KOPT-K1 (cell line): Measurements from ENCODE around the gene RGS9.
A peak's percentile ranks its signal among the peaks of the same experiment; 100 is the strongest.
"Not testable (repeated sequence)": the region's sequence is repeated elsewhere in the genome, so short reads cannot be mapped to it uniquely, and the experiment has no call there.

Experiments
- H3K27ac ChIP-seq: fragments of 200-600 bp; sonication (generic); 2 replicates; pipeline ENCODE4 v1.5.1; 2016; ENCODE audit warnings: antibody characterized with exemption, mild to moderate bottlenecking, low read depth, low read length; ENCODE audit not compliant: poor library complexity, severe bottlenecking
- H3K36me3 ChIP-seq: fragments of 200-600 bp; sonication (generic); 2 replicates; pipeline ENCODE4 v1.5.1; 2017; ENCODE audit warnings: antibody characterized with exemption, mild to moderate bottlenecking, low read length, moderate library complexity; ENCODE audit not compliant: insufficient read depth
- H3K9me3 ChIP-seq: fragments of 200-600 bp; sonication (generic); 2 replicates; pipeline ENCODE4 v1.5.1; 2017; ENCODE audit warnings: antibody characterized with exemption, low read length, mild to moderate bottlenecking; ENCODE audit not compliant: insufficient read depth, poor library complexity, severe bottlenecking

RGS9 gene

DNA sequence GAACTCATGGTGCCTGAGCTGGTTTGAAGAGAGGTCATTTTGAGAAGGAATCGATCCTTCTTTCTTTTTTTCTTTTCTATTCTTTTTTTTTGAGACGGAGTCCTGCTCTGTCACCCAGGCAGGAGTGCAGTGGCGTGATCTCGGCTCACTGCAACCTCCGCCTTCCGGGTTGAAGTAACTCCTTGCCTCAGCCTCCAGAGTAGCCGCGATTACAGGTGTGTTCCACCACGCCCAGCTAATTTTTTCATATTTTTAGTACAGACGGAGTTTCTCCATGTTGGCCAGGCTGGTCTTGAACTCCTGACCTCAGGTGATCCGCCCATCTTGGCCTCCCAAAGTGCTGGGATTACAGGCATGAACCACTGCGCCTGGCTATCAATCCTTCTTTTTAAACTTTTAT is 43.1 kb downstream of the RGS9 start:
- H3K27ac ChIP-seq, result peak overlapping the region; percentile 77
- not testable (repeated sequence) for H3K36me3 ChIP-seq, H3K9me3 ChIP-seq

DNA sequence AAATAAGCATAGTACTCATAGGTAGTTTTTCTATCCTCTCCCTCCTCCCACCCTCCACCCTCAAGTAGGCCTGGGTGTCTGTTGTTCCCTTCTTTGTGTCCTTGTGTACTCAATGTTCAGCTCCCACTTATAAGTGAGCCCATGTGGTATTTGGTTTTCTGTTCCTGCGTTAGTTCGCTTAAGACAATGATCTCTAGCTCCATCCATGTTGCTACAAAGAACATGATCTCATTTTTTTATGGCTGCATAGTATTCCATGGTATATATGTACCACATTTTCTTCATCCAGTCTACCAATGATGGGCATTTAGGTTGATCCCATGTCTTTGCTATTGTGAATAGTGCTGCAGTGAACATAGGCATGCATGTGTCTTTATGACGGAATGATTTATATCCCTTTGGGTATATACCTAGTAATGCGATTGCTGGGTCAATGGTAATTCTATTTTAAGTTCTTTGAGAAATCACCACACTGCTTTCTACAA is 43.6 kb downstream of the RGS9 start:
- H3K27ac ChIP-seq, result peak overlapping the region; percentile 77
- H3K9me3 ChIP-seq, H3K36me3 ChIP-seq: not testable (repeated sequence)

DNA sequence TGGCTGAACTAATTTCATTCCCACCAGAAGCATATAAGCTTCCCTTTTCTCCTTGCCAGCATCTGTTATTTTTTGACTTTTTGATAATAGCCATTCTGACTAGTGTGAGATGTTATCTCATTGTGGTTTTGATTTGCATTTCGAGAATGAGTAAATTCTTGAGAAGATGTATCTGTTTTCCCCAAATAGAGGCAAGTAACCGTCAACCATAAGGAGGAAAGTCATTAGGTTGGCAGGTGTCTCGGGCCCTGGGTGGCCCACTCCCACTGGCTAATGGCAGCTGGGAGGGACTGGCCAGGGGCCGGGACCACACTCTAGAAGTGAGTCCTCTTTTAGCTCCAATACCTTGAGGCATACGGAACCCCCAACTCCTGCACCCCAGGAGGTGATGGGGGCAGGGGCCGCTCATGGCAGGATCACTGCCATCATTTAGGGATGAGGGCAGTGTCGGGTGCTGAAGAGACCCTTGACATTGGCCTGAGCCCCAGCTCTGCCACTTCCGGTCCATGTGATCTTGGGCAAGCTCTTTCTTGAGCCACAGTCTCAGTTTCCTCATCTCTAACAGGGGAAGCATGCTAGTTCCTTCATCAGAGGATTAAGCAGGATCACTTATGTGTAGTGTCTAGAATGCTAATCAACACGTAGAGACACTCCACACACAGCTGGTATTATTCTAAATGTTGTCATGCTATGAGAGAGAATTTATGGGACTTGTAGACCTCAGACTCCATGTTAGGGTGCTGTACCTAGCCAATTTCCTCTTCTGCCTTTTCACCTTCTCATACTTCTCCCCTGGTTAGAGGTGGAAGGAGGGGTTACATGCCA is 44.3 kb downstream of the RGS9 start:
- no peaks in the 10 kb centered on the region for H3K36me3 ChIP-seq
- H3K9me3 ChIP-seq, result no peaks in the 10 kb centered on the region
- peak overlapping the region; percentile 77 for H3K27ac ChIP-seq

DNA sequence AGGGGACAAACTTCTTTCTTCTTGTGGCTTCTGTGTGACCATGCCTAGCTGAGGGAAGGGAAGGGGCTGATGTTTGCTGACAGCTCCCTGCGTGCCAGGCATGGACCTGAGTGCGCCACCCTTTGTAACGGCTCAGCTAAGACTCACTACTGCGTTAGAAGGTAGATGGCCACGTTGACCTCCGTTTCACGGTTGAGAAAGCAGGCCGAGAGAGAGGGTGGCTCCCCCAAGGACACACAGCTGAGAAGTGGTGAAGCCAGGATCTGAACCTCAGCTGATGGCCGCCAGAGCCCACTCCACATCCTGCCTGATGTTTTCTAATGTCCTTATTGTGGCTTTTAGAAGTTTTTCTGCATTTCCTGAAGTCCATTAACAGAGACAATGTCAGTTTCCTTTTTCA is 45.1 kb downstream of the RGS9 start:
- Histone ChIP-seq H3K9me3 (no peaks in the 10 kb centered on the region), H3K36me3 (no peaks in the 10 kb centered on the region), H3K27ac (peak overlapping the region; percentile 77)

DNA sequence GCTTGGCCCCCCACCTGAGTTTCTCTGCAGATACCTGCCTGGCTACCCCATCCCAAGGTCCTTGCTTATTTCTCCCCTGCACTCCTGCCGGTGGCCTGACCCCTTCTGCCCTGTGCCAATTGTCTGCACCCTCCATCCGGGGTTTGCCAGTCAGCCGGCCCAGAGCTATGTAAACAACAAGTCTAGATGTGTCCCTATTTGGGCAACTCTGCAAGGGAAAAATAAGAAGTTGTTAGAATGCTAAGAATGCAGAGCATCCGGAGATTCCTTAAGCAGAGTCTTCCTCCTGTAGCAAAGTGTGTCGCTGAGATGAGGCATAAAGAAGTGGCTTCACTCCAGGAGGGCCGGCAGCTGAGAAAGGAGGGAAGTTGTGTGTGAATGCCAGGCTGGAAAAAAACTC is 46.6 kb downstream of the RGS9 start:
- Histone ChIP-seq H3K9me3 (no peaks in the 10 kb centered on the region), H3K27ac (no peak overlapping the region), H3K36me3 (no peaks in the 10 kb centered on the region)

DNA sequence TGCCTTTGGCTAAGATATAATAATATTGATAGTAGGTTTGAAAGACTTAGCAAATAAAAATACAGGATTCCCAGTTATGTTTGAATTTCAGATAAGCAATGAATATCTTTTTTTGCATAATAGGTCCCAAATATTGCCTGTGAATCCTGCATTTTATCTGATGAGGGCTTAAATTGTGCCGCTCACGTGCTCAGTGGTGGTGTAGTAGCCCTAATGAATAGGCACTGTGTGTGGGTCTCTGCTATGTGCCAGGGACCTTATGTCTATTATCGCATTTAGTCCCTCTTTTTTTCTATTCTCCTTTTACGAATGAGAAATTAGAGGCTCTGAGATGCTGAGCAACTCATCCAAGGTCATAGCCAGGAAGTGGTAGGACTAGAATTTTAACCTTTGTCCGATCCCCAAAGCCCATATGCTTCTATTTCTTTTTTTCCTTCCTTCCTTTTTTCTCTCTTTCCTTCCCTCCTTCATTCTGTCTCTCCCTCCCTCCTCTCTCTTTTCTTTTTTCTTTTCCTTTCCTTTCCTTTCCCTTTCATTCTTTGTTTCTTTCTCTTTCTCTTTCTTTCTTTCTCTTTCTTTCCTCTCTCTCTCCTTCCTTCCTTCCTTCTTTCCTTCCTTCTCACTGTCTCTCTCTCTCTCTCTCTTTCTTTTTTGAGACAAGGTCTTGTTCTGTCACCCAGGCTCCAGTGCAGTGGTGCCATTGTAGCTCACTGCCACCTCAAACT is 47.2 kb downstream of the RGS9 start:
- H3K36me3 ChIP-seq, result no peaks in the 10 kb centered on the region
- H3K9me3 ChIP-seq, result no peaks in the 10 kb centered on the region
- no peak overlapping the region for H3K27ac ChIP-seq

DNA sequence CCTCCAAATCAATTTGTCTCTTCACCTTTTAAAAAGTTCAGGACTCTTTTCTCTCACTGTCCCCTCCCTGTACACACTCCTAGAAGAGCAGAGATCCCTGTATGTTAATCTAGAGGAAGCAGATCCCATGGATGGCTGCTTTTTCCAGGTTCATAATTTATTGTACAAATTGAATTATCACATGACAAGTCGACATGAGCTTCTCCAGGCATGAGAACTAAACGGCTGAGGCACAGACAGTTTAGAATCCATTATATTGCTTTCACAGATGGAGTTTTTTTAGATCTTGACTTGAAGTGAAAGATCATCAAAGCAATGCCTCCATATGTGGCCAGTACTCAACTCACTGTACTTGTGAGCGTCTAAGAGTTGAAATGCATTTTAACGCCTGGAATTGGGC is 47.9 kb downstream of the RGS9 start:
- H3K36me3 ChIP-seq, result no peaks in the 10 kb centered on the region
- H3K27ac ChIP-seq, result no peak overlapping the region
- no peaks in the 10 kb centered on the region for H3K9me3 ChIP-seq

DNA sequence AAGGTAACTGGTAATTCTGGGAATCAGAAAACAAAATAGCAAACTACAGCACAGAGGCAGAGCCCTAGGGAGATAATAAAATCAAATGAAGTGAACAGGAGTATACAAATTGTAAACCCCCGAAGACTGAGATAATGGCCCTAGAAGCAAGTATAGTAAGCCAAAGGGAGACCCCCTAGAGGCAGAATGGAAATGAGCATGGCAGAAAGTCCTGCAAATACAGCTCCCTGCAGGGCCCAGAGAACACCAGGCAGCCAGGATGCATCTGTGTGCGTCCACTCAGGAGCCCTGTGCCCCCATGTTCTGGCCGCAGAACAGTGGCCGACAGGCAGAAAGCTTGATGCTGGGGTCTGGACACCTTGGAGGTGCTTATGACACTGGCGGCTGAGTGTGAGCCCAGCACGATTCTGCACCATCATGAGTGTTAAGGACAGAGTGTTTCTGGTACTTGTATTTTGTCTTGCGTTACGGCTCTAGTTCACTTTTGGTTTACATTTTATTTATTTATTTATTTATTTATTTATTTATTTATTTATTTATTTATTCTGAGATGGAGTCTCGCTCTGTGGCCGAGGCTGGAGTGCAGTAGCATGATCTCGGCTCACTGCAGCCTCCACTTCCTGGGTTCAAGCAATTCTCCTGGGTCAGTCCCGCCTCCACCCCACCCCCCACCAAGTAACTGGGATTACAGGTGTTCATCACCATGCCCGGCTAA is 48.7 kb downstream of the RGS9 start:
- no peaks in the 10 kb centered on the region for H3K9me3 ChIP-seq
- H3K36me3 ChIP-seq, result no peaks in the 10 kb centered on the region
- no peak overlapping the region for H3K27ac ChIP-seq

DNA sequence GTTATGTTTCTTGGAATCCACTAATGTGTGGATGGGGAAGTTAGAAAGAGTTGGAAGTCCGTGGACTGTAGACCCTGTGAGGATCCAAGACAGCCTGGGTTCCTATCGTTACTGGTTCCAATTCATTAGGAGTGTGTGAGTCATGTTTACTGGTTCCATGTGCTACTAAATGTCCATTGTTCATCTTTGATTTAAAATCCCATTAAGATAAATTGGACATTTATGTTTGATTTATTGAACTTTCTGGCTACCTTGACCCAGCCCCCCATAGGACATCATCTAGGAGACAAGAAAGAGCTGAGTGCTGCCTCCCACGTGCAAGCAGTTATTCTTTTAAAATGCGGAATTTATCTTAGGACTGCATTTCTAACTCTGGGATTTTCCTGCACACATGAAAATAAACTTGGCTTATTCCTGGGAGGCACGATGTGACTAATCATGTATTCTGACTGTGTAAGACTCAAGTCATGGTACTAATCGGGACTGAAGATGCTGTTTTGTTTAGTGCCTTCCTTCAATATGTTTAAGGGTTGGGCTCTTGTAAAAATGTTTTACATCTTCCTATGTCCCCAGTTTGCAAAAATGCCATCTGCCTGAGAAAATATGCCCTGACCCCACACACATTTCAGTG is 53.4 kb downstream of the RGS9 start:
- H3K36me3 ChIP-seq, result no peaks in the 10 kb centered on the region
- H3K9me3 ChIP-seq, result no peaks in the 10 kb centered on the region
- no peak overlapping the region for H3K27ac ChIP-seq

DNA sequence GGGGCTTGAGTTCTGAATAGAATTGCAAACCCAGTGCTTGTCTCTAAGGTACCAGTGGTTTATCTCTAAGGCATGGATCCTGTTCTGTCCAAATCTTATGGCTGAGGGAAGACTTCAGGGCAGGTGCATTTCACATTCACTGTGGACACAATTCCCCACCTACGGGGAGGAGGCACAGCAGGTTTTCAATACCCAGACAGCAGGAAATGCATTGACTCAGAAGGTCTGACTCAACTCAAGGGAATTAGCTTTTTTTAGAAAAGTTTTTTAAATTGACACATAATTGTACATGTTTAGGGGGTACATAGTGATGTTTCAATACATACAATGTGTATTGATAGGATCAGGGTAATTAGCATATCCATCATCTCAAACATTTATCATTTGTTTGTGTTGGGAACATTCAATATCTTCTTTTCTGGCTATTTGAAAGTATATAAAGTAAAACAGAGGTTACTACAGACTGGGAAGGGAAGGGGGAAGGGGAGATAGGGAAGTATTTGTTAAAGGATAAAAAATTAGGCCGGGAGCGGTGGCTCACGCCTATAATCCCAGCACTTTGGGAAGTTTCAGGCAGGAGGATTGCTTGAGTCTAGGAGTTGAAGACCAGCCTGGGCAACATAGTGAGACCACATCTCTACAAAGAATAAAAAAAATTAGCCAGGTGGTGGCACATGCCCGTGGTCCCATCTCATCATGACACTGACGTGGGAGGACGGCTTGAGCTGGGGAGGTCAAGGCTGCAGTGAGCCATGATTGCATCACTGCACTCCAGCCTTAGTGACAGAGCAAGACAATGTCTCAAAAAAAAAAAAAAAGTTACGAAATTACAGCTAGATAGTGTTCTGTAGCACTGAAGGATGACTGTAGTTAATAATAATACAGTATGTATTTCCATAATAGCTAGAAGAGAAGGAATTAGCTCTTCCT is 54.9 kb downstream of the RGS9 start:
- Histone ChIP-seq H3K27ac (no peak overlapping the region), H3K9me3 (no peaks in the 10 kb centered on the region), H3K36me3 (no peaks in the 10 kb centered on the region)

DNA sequence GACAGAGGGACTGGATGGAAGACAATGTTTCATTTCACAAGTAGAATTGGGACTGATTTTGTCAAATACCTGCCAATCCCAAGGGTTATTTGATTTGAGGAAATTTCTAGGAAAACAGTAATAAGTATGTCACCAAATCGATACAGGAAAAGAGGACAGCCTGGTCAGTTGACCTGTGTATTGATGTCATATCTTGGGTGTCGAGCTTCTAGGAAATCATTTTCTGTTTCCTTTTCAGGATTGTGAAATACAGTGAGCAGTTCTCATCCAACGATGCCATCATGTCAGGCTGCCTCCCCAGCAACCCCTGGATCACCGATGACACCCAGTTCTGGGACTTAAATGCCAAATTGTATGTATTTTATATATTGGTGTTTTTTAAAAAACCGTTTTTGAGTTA is 56.1 kb downstream of the RGS9 start:
- H3K9me3 ChIP-seq, result no peaks in the 10 kb centered on the region
- no peaks in the 10 kb centered on the region for H3K36me3 ChIP-seq
- H3K27ac ChIP-seq, result no peak overlapping the region

DNA sequence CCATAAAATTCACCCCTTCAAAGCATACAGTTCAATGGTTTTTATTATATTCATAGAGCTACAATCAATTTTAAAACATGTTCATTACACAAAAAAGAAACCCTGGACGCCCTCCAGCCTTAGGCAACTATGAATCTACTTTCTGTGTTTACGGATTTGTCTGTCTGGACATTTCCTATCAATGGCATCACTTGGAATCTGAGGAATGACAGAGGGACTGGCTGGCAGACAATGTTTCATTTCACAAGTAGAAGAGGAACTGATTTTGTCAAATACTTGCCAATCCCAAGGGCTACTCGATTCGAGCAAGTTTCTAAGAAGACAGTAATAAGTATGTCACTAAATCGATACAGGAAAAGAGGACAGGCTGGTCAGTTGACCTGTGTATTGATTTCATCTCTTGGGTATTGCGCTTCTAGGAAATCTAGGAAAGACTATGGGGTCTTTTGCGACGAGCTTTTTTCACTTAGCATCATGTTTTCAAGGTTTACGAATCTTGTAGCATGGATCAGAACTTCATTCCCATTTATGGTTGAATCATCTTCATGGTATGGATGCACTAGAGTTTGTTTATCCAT is 56.6 kb downstream of the RGS9 start:
- Histone ChIP-seq H3K27ac (no peak overlapping the region), H3K36me3 (no peaks in the 10 kb centered on the region), H3K9me3 (no peaks in the 10 kb centered on the region)

DNA sequence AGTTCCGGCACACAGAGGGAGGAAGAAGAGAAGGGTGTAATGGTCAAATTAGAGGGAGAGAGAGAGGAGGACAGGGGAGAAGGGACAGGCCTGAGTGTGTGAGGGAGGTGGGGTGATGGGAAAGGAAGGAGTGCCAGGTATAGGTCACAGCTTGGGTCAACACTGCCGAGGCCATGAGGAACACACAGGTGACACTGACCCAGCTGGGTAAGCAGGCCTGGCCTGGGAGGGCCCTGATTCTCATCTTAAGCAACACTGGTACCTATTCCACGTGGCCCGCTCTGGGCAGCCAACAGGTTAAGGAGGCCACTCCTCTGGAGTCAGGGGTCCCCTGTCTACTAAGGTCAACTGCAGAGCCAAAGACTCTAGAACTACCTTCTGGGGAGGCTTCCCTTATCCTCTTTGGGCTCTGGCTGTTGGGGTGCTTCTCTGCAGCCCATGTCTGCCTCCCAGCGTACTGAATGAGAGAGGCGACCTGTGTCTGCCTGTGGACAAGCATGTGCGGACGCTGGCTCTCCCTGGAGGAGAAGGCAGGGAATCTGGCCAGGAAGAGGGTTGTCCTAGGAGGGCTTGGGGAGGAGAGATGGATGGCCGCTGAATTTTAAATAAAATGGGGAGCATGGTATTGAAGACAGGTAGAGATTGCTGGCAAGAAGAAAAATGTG is 57.6 kb downstream of the RGS9 start:
- no peak overlapping the region for H3K27ac ChIP-seq
- H3K9me3 ChIP-seq, result no peaks in the 10 kb centered on the region
- H3K36me3 ChIP-seq, result no peaks in the 10 kb centered on the region
